Measurements from ENCODE around the gene SYNE3.
A peak's percentile ranks its signal among the peaks of the same experiment; 100 is the strongest.
"Not testable (repeated sequence)": the region's sequence is repeated elsewhere in the genome, so short reads cannot be mapped to it uniquely, and the experiment has no call there.

Gene SYNE3

DNA sequence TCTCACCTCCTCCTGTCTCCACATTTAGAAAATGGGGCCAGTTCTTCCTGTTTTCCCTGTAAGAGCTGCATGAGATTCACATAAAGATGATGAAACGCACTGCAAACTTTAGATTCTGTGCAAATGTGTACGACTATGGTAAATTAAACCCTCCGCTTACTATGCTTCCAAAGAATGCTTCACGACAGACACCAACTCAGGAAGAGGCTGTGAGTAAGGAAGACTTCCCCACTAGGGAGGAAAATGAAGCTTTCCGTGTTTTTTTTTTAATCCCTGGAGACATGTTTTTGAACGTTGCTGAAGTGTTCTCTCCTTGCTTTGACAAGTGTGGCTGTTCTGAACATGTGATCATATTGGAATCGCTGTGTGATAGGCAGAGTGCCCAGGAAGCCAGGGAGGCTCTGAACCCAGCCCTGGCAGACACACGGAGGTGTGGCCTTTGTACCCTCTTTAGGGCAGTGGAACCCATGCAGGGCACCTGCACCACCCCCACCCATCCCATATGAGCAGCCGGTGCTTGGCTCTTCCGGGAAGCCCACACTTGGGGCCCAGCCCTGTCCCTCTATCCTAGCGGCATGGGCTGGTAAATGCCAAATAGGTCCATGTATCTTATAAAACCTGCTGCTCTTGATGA is 7.5 kb upstream of the SYNE3 start:
- no peak for DNase-seq (ENCODE audit: low spot score)

DNA sequence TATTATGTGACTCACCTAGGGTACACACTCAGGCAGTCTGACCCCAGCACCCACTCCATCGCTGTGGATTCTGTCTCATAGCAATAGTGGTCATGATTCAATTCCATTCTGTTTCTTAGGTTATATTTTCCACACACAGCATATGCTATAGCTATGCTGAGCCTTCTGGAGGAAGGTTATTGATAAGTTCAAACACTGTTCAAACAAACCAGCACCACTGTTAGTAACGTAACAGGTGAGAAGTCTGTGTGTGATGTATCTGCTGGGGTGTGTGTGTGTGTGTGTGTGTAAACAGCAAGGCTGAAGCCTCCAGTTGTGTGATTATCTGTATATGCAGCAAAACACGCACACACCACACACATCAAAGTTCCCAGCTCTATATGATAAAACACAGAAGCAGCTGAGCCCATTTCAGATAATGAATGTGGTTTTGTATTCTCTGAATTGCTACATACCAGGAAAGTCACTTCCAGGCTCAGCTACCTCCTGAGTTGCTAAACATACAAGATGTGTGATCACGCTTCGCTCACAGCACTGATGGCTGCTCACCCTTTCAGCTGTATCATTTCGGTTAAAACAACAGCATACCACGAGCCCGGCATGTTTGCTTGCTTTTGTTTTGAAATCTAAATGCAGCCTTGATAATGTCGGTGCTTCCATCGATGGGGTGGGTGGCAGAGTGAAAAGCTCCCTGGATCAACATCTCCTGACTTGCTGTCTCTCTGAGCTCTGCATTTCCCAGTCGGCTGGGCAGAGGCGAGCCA is 6.8 kb upstream of the SYNE3 start:
- DNase-seq (ENCODE audit: low spot score): no peak

DNA sequence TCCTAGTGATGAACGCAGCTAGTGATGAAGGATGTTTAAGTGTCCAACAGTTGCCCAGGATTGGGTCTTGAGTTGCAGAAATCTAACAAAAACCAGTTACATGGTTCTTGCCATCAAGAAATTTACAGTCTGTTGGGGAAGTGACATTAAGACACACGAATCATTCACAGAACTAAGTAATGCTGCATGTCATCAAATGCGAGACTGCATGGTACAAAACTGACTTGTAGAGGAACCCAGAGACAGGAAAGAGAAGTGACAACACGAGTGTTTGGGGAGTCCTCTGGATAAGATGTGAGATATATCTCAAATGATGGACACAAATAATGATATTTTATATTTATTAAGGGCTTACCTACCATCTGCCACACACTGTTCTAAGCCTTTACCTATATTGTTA is 6.1 kb upstream of the SYNE3 start:
- DNase-seq (ENCODE audit: low spot score): no peak

DNA sequence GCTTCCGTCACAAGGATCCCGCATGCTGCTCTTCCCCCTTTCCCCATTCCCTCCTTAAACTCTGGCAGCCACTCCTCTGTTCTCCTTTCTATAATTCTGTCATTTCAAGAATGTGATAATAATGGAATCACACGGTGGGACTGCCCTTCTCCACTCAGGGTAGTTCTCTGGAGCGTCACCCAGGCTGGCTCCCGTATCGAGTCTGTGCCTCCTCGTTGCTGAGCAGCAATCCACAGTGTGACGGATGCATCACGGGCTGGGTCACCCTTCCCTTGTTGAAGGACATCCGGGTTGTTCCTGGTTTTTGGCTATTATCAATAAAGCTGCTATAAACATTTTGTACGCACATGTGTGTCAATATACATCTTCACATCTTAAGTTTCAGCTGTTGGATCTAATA is 5.7 kb upstream of the SYNE3 start:
- no peak for DNase-seq (ENCODE audit: low spot score)

DNA sequence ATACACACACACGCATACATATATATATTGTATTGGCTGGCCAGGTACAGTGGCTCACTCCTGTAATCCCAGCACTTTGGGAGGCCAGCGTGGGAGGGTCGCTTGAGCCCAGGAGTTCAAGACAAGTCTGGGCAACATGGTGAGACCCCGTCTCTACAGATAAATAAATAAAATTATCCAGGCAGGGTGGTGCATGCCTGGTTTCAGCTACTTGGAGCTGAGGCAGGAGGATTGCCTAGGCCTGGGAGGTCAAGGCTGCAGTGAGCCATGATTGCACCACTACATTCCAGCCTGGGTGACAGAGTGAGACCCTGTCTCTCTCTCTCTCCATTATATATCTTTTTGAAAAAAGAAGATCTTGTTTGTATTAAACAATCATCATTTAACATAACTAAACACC is 4.6 kb upstream of the SYNE3 start:
- DNase-seq (ENCODE audit: low spot score): no peak

DNA sequence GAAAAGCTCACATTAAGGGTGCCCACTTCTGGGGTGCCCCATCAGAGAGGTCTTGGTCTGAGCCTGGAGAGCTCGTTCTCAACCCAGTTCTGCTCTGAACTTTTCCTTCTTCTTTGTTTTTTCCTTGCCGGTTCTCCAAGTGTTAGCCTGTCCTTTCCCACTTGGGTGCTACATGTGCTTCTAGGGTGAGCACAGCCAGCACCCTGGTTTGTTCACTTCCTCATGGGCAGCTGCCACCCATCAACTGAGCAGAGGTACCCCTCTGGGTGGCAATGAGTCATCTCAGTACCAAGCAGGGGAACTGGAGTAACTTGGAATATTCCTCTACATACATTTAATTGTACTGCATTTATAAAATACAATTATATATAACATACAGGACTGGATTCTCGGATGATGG is 3.9 kb upstream of the SYNE3 start:
- no peak for DNase-seq (ENCODE audit: low spot score)

DNA sequence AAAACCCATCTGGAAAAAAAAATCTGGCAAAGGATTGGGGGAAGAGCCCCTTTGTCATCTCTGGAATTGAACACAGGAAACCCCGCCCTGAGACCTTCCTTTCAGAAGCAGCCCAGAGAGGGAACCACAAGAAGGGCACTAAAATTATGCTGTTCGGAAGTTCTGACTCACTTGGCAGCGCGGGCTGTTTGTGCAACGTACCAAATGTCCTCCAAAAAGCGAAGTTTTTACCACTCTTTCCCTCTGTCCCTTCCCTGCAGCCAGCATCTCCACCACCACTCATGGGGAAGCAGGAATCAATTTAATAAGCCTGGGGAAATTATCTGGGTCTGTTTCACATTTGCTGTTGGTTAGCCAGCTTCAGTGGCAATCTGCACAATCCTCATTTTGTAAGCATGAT is 3.2 kb upstream of the SYNE3 start:
- peak; percentile 92 for DNase-seq (ENCODE audit: low spot score)

DNA sequence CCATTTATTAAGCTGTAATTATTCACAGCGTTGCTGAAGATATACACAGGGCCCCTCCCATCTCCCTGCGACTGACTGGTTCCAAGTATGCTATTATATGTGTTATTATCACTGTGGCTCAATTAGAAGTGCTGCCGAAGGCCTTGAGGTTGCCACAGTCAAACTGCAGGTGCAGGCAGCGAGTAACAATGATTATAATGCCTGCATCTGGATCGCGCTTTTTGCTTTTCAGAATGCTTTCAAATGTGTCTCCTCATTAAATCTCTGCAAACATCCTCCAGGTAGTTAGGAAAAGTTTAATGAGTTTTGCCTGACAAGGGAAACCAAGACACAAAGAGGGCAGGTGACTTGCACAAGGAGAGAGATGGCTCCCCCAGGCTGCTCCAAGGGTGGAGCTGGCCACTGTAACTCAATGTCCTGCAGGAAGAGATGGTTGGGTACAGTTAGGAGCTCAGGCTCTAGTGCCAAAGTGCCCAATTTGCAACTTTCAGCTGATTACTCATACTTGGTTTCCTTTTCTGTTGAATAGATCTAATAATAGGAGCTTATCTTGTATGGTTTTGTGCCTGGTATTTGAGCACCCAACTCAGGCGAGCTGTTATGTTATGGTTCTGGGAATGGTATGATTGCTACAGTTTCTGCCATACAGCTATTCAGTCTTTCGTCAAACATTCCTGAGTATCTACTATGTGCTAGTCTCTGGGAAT is 1.7 kb upstream of the SYNE3 start:
- no peak for DNase-seq (ENCODE audit: low spot score)

DNA sequence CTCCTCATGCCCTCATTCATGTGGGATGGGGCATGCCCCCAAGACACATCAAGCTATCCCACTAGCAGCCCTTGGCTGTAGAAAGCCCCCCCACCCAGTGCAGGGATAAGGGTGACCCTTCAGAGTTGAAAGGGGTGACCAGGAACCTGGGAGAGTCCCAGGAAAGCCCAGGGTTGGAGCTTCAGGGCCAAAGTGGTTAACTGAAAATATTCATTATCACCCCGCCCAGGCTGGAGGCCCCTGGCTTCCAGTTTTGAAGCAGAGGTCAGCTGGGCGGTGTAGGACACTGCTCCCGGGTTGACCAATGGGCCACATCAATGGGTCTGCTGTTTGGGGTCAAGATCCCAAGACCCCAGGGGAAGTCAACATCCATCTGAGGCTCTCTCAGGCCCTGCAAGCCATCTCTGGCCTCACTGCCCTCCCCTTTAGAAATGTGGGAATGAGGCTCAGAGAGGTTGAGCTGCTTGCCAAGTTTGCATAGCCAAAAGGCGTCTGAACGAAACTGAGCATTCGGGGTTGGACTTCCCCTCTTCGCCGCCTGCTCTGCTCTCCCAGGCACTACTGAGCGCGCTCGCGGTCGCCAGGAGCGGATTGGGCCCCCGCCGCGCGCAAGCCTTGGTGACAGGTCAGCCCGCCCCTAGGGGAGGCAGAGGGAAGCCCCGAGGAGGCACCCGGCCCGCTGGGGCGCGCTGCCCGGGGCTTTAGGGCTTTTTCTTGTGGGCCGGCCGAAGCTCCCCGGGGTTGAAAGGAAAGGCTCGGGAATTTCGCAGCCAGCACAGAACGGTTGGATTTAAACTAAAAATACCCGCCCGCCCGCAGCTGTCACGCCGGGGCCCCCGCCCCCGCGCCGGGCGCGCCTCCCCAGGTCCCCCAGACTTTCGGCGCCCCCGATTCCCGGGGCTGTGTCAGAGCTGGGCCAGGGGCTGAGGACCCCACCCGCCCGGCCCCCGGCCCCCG is 576 bp downstream of the SYNE3 start:
- DNase-seq (ENCODE audit: low spot score): peak; percentile 58

DNA sequence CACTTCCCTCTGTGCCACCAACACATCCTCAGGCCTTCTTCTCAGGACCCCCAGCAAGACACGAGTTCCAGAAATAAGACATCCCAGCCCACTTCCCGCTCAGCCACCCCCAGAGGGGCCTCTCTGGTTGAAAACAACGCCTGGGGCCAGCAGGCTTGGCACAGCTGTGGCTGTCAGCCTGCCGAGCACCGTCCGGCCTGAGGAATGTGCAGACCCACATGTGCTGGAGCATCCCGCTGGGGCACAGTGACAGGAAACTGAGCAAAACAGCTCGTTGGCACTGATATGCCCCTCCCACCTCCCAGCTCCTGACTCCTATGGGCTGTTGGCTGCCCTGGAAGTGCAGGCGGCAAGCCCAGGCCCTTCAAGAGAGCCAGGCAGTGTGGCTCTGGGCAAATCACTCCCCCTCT is 1.4 kb downstream of the SYNE3 start:
- DNase-seq (ENCODE audit: low spot score): peak; percentile 38

DNA sequence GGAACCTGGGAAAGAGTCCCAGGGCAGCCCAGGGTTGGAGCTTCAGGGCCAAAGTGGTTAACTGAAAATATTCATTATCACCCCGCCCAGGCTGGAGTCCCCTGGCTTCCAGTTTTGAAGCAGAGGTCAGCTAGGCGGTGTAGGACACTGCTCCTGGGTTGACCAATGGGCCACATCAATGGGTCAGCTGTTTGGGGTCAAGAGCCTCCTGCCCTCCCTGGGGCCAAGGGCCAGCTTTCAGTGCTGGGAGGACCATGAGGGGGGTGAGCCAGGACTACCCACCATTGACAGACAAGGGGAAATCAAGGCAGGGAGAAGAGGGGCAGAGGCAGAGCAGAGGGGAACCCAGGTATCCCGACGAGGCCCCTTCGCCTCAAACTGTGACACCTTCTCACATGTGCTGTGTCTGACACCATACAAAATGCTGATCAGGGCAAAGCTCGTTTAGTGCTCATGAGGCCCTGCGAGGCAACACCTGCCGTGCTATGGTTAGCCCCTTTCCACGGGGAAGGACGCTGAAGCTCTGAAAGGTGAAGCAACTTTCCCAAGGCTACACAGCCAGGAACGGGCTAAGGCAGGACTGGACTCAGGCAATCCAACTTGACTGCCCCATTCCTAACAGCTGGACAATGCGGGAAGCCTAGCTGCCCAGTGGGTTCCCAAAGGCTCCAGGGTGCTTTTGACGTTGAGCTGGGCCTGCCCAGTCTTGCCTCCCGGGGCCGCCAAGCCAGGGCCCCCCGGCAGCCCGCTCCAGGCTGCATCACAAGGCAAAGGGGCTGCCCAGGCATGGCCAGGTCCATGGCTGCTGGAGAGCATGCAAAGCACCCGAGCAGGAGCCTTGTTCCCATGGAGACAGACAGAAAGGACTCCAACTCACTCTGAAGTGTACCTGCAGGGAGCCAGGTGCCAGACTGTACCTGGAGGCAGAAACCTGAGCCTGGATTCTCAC is 2.0 kb downstream of the SYNE3 start:
- no peak for DNase-seq (ENCODE audit: low spot score)

DNA sequence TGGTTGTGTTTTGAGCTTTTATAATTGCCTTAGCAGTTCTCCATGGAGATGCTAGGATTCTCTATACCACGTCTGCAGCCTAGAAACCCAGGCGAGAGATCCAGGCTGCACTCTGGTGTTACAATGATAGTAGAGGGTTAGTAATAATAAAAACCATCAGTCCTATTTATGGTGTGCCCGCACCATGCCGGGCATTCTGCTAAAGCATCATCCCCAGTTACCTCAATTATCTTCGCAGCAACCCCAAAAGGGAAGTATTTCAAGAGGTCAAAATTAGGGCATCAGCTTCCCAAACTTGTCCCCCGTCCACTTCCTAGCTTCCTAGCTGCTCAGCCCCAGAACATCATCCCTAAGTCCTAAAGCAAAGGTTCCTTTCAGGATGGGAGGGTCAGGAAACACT is 3.2 kb downstream of the SYNE3 start:
- DNase-seq (ENCODE audit: low spot score): no peak

DNA sequence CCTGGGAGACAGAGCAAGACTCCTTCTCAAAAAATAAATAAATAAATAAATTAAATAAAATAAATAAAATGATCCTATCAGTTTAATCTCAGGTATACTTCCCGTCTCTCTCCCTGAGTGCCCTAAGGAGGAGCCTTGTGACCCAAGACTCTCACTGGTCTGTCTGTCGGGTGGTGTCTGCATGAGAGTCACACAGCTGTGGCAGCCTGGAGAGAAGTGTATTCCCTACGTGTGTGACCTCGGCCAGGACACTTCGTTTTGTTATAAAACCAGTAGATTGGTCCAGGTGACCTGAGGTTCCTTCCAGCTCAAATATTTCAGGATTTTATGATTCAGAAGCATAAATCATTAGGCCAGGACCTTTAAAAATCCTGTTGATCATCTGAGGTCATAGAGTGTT is 4.8 kb downstream of the SYNE3 start:
- DNase-seq (ENCODE audit: low spot score): no peak

DNA sequence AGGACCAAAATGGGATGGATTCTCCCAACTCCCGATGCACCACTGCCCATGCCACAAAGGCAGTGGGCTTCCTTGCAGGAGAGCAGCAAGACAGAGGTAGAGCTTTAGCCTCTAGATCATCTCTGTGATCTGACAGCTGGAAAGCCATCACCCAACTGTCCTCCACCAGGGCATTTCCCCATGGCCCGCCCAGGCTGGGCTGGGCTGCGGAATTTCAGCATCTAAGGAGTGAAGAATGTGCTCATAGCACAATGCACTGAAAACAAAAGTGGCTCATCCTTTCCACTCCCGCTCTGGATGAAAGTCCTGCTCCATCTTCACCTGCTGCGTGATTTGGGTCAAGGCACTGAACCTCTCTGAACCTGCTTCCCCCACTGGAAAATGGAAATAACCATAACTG is 5.6 kb downstream of the SYNE3 start:
- DNase-seq (ENCODE audit: low spot score): no peak

DNA sequence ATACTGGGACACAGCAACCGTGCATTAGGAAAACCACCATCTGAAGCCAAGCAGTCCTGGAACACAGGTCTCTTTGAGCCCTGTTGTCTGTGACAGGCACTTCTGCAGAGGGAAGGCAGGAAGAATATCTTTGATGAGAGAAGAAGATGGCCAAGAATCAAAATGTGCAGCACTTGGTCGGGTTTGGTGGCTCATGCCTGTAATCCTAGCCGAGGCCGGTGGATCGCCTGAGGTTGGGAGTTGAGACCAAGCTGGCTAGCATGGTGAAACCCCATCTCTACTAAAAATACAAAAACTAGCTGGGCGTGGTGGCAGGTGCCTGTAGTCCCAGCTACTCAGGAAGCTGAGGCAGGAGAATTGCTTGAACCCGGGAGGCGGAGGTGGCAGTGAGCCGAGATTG is 6.1 kb downstream of the SYNE3 start:
- DNase-seq (ENCODE audit: low spot score): not testable (repeated sequence)

DNA sequence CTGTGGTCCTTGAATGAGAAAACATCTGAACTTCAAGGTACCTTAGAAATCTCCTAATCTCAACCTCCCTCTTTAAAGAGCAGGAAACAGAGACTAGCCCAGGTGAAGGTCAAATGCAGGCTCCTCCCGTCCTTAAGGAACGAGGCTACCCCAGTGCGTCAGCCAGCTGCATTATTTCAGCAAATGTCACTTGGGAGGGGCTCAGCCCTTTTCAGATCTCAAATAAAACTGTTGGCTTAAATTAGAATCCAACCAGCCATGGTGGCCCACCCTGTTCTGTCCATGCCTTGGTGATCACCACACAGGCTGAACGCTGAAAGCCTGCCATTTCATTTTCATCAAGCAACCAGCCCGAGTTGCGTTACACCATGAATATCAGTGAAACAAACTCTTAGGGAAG is 7.0 kb downstream of the SYNE3 start:
- DNase-seq (ENCODE audit: low spot score): no peak

DNA sequence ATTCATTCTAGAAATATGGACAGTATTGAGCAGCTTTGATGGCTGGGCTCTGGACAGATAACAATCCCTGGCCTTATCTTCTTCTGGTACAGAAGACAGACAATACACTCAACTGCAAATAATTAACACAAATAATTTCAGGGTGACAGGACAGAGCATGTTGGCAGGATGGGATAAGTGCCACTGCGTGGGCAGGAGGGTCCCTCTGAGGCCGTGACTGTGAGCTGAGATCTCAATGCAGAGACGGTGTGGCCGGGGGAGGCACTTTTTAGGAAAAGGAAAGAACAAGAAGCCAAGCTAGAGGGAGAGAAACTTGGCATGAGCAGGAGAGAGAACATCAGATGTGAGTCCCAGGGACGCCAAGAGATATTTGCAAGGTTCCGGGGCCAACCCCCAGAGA is 8.1 kb downstream of the SYNE3 start:
- no peak for DNase-seq (ENCODE audit: low spot score)

DNA sequence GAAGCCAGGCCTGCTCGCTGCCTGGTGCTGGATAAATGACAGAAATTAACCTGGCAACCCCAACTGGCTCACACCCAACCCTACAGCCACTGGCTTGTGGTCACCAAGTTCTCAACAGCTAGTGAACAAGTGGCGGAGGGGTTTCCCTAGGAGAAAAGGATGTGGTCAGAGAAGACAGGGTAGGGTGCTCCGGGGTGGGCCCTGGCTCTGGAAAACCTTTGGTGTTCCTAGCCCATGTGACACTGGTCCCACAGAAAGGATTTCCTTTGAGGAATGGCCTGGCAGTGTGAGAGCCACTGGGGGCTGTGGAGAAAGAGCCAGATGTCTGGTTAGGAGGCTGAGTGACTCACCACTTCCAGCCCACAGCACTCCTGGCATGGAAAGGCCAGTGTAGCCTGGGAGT is 8.7 kb downstream of the SYNE3 start:
- peak; percentile 86 for DNase-seq (ENCODE audit: low spot score)

DNA sequence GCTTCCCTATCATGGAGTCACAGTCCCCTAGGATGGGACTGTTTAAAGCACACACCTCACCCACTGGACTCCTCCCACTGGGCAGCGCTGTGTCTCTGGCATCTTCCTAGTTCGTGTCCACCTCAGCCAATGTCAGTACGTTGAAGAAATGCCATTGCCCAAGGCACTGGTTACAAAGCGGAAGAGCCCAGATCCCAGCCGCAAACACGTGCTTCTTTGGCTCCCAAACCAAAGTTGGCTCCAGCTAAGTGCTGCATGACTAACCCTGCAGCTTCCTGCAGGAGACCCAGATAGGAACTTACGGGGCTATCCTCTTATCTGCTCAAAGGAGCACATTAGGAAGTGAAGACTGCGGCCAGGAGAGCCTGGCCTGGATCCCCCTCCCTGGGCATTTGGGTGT is 9.3 kb downstream of the SYNE3 start:
- peak; percentile 96 for DNase-seq (ENCODE audit: low spot score)

DNA sequence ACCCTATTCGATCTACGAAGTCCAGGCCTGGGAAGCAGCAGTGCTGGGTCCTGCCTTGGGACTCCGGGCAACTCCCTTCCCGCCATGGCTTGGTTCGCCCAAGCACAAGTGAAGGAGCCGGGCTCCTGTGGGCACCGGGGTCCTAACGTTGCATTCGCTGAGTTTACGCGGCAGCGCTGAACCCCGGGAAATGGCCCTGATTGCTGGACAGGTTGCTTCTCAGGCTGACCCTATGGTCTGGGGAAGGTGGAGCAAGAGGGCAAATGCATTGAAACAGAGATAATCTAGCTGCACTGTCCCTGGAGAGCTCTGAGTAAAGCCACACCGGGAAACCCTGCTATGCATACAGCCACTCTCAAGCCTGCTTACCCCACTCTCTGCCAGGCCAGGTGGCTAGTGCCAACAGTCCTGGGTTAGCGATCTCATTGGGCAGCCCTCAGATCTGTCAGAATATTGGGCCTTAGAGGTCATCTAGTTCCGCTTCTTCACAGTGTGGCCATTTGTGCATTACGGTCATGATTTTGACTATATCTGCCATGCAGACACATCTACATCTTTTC is 11.3 kb downstream of the SYNE3 start:
- no peak for DNase-seq (ENCODE audit: low spot score)
